ENCODE data around the gene RHOV. TPM values are rescaled to one million over a fixed set of nuclear protein-coding genes. Genes with fewer than 3 reads are reported as not detected.

Gene RHOV
- total and polyA plus RNA-seq, 2 of the 4 experiments (the other 2 are of a cell fraction) = 0.10 TPM; not detected in 1

GRCh38 chr15:40872791-40873693 is 992 bp downstream of the RHOV start (continued):
- no peak for TF ChIP-seq RCOR1 (IDR thresholded peaks at IDR 0.05; ENCODE audit: insufficient replicate concordance, low read length)

DNA sequence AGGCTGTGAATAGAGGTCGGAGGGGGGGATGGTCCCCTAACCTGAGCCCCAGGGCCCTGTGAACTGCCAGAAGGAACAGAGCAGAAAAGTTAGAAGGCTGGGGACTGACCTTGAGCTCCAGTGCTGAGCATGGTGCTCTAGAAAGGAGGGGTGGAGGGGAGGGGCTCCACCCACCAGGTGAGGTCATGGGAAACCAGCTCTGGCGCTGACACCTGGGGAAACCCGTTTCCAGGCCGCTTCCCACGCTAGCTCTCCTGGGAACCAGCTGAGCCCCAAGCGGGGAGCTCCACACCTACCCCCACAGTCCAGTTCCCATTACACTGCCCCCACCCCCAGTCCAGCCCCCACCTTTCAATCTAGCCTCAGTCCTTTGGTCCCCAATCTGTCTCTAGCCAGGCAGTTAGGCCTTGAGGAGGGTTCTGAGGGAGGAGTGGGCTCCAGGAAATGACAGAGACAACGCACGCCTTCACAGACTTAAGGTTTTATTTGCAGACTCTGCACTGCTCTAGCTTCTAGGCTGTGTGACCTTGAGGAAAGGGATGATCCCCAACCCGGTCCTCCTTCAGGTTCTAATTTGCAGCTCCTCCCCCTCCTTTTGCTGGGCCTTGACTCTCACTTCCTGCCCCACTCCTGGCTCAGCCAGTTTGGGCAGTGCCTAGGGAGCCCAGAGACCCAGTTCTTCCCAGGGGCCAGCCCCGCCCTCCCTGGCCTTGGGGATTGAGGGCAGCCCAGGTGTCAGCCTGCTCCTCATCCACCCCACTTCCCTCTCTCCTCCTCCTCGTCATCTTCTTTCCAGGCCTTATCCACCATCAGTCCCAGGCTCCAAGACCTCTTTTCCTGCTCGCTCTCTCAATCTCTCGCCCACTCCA is 2.1 kb downstream of the RHOV start:
- Histone ChIP-seq H3K18ac (ENCODE audit: low read depth, low read length) (no peak overlapping the region), H2AK5ac (ENCODE audit: low read depth, low read length) (no peak overlapping the region), H3K27ac (ENCODE audit: insufficient read depth, low read length) (no peak overlapping the region), H3K23ac (ENCODE audit: low read depth, low read length) (no peak overlapping the region), H4K20me1 (ENCODE audit: insufficient read depth, low read length) (no peaks in the 10 kb centered on the region), H2BK5ac (ENCODE audit: low read depth, low read length, poor library complexity, severe bottlenecking) (no peak overlapping the region), H3K9me1 (ENCODE audit: insufficient read depth, low read length) (no peaks in the 10 kb centered on the region), H2AK9ac (replicated peaks; ENCODE audit: low read depth, low read length, poor library complexity) (no peak overlapping the region), H2BK20ac (ENCODE audit: low read depth, low read length) (no peak overlapping the region), H3K79me1 (ENCODE audit: low read depth in 1 of 2, low read length in 2 of 2) (no peaks in the 10 kb centered on the region), H3K14ac (replicated peaks; ENCODE audit: low read depth, low read length) (no peak overlapping the region), H2BK120ac (ENCODE audit: low read depth, low read length) (no peak overlapping the region), H3K4ac (ENCODE audit: low read depth, low read length) (no peak overlapping the region), H2AFZ (replicated peaks; ENCODE audit: low read length, poor library complexity) (peak overlapping the region; percentile 39), H3K36me3 (ENCODE audit: control insufficient read depth, insufficient read depth, low read length) (no peaks in the 10 kb centered on the region), H3K4me2 (ENCODE audit: low read depth, low read length) (no peak overlapping the region), H3K27me3 (ENCODE audit: control insufficient read depth, insufficient read depth, low read length) (peaks cover 25% of the 10 kb centered on the region), H3K4me3 (ENCODE audit: insufficient read depth, low read depth, low read length) (no peak overlapping the region), H3K4me1 (ENCODE audit: control insufficient read depth, insufficient read depth, low read length) (no peaks in the 10 kb centered on the region), H4K91ac (ENCODE audit: insufficient read depth, low read depth, low read length) (no peak overlapping the region), H4K5ac (ENCODE audit: low read depth, low read length) (no peak overlapping the region), H3K9ac (ENCODE audit: low read depth, low read length) (no peak overlapping the region), H3K56ac (ENCODE audit: extremely low read depth, insufficient read depth, low read length) (no peak overlapping the region), H2BK15ac (ENCODE audit: low read depth, low read length) (no peak overlapping the region), H4K8ac (ENCODE audit: low read depth in 2 of 2, low read length in 2 of 2) (no peak overlapping the region), H3K9me3 (ENCODE audit: control insufficient read depth, insufficient read depth, low read length) (no peaks in the 10 kb centered on the region)
- in situ Hi-C loops (cut with MboI; ENCODE audit: low sequenced_read_pairs) = no loop called here
- CTCF ChIA-PET = interaction anchor here (1.1 to 2.3 kb wide), 2 partner anchors 13 to 22 kb away, joined by 3 to 5 read pairs; partner anchors contain the start of gene VPS18
- no TSS peak for BruUV-seq (replicated peaks)
- DNase-seq = no peak
- dilution Hi-C loops (cut with HindIII; ENCODE audit: low sequenced_read_pairs, unreplicated experiment) = no loop called here
- ATAC-seq (ENCODE audit: low read depth) = no peak
- intact Hi-C loops (cut with micrococcal nuclease) = no loop called here
- POLR2A ChIA-PET (ENCODE audit: unreplicated experiment) = no interaction called here
- 77% methylated on average over 3 of the region's 13 CpGs; no CpG with 5 or more reads in 1 of the 2 experiments for WGBS, 2 experiments (ENCODE audit: extremely low coverage in 2 of 2, insufficient read length in 1 of 2)
- no peak for TF ChIP-seq RCOR1 (IDR thresholded peaks at IDR 0.05; ENCODE audit: insufficient replicate concordance, low read length)
- TF ChIP-seq CEBPB (IDR thresholded peaks at IDR 0.05; ENCODE audit: low read depth, low read length) = no peak
- TF ChIP-seq, protein P1, sequence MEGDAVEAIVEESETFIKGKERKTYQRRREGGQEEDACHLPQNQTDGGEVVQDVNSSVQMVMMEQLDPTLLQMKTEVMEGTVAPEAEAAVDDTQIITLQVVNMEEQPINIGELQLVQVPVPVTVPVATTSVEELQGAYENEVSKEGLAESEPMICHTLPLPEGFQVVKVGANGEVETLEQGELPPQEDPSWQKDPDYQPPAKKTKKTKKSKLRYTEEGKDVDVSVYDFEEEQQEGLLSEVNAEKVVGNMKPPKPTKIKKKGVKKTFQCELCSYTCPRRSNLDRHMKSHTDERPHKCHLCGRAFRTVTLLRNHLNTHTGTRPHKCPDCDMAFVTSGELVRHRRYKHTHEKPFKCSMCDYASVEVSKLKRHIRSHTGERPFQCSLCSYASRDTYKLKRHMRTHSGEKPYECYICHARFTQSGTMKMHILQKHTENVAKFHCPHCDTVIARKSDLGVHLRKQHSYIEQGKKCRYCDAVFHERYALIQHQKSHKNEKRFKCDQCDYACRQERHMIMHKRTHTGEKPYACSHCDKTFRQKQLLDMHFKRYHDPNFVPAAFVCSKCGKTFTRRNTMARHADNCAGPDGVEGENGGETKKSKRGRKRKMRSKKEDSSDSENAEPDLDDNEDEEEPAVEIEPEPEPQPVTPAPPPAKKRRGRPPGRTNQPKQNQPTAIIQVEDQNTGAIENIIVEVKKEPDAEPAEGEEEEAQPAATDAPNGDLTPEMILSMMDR (conservative IDR thresholded peaks at IDR 0.05; ENCODE audit: low read depth, low read length) = no peak
- no peak for TF ChIP-seq FOS (IDR thresholded peaks at IDR 0.05; ENCODE audit: low read depth, low read length)
- TF ChIP-seq, protein P2, sequence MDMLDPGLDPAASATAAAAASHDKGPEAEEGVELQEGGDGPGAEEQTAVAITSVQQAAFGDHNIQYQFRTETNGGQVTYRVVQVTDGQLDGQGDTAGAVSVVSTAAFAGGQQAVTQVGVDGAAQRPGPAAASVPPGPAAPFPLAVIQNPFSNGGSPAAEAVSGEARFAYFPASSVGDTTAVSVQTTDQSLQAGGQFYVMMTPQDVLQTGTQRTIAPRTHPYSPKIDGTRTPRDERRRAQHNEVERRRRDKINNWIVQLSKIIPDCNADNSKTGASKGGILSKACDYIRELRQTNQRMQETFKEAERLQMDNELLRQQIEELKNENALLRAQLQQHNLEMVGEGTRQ (IDR thresholded peaks at IDR 0.05; ENCODE audit: low read depth, low read length) = no peak
- TF ChIP-seq NFE2L2 (IDR thresholded peaks at IDR 0.05; ENCODE audit: low read depth, low read length) = no peak
- no peak for TF ChIP-seq RAD21 (IDR thresholded peaks at IDR 0.05; ENCODE audit: low read length)
- no peak for TF ChIP-seq POLR2A (IDR thresholded peaks at IDR 0.05; ENCODE audit: low read depth, low read length)

All from IMR-90 (cell line).